SW 1271 (cell line): ENCODE data around the gene APOBEC3C.
"Not testable (repeated sequence)": the region's sequence is repeated elsewhere in the genome, so short reads cannot be mapped to it uniquely, and the experiment has no call there.

Experiments
- DNase-seq, 2 experiments: peaks; one replicate each; lab custom pipeline; 2025; lab: John Stamatoyannopoulos, UW

APOBEC3C gene

GRCh38 chr22:39013942-39014722, at the start of gene APOBEC3C:
Gene APOBEC3C, plus strand, starts transcription at chr22:39014257. Its CDS starts 106 bp downstream, at chr22:39014363.
- peak in 1 of 2 experiments; percentile 57 for DNase-seq

DNA sequence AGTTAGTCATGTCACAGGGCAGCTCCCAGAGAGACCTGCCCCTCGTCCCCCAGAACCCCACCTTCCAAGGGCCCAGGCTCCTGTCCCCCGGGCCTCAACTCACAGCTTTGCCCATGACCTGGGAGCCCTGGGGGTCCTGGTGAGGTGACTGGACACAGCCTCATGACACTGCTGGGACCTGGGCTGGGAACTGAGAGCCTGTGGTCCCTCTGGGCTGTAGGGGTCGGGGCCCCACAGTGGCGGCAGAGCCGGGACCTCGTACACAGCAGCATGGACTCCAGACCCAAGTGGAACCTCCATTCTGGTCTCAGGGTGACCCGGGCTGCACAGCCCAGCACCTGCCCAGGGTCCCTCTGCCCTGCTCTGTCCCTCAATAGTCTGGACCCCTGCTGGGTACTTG, 49.8 kb upstream of the APOBEC3C start:
- no peak for DNase-seq

DNA sequence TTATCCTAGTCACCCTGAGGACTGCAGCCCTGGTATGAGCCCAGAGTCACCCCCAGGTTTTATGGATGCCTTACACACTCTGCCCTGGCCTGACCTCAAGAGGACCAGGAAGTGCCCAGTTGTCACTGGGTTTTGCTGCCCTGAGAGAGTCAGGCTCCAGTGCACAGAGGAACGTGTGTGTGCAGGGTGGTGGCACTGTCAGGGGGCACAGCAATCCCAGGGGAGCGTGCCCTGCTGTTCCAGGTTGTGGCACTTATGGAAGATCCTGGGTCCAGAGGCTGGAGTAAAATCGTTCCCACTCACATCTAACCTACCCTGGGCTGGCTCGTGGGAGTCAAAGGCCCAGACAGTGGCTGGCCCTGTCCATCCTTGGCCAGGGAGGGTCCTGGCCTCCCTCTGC, 49.1 kb upstream of the APOBEC3C start:
- no peak for DNase-seq

DNA sequence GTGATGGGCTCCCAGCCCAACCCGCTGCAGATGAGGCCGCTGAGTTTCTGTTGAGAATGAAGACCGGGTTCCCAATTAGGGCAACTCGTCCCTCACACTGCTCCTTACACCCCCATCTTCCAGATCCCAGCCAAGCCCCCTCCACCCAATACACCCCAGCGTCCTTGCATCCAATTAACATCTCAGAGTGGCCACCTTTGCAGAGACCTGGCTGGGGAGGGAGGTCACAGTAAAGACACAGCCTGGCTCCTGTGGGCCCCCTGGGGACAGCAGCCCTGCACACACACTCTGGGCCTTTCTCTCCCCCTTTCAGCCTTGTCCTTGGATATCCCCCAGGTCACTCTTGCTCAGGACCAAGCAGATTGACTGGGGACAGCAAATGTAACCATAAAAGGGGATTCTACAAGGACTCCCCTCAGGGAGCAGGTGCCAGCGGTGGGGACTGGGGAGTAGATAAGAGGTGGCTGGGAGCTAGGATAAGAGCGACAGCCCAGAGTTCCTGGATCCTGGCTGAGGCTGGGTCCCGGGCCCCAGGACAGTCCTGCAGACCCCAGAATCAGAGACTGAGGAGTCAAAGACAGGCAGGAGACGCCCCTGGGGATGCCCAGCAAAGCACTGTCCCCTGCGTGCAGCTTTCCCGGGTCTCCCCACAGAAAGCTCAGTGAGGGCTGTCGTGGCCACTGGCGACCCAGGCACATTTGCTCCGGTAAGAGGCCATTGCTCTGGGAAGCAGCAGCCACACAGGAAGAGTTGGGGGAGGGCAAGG, 48.3 kb upstream of the APOBEC3C start:
- no peak for DNase-seq

GRCh38 chr22:38966380-38966702, 47.7 kb upstream of the APOBEC3C start:
- DNase-seq, result no peak

DNA sequence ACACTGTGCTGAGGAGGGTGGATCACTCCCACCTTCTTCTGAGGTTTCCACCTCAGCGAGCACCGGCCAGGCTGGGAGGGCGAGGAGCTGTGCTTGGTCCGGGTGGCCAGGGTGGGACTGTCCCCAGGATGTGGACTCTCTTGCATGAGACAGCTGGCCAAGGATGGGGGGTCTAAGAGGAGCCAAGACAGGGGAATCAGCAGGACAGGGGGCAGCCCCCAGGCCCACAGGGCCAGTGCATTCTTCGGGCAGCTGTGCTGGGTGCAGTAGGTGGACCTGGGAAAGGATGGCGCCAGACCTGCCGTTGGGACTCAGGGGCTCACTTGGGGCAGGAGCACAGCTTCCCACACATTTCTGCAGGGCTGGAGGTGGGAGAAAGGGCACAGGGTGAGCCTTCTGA, 47.1 kb upstream of the APOBEC3C start:
- no peak for DNase-seq

DNA sequence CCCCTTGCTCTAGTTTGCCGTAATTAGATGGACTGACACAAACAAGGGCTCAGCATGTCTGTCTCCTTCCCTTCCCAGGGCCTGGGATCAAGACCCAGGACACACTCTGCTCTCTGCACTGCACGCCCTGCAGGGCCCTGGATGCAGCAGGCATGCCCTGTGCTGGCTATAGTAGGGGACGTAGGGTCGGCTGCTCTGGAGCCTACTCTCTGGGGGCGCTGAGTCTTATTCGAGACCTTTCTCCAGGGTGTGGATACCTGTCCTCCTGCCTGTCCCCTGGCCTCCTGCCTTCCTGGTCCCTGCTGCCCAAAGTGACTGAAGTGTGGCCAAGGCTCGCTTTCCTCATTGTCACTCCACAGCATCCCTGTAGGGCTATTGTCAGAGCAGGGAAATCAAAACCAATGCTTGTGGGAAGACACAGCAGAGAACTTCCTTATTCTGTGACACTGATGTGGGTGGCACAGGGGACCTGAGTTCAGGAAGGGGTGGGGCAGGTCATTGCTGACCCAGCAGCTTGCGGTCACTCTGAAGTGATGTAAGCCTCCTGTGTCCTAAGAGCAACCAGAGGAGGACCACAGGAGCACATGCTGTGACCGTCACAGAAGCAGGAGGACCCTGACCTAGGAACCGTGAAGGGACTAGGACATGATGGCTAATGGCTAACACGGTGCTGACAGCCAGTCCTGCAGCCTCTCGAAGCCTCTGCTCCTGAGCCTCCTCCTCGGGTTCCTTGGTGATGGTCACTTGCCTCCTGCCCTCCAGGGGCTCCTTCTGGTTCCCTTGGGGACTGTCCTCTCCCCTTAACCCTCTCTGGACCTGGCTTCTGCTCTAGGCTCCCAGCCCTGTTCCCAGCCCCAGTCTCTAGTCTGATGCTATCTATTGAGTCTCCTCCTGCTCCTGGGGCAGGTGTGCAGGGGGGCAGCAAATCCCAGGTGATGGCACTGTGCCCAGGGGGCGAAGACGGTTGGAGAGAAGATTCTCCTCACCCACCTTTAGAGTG, 46.3 kb upstream of the APOBEC3C start:
- DNase-seq, result no peak

DNA sequence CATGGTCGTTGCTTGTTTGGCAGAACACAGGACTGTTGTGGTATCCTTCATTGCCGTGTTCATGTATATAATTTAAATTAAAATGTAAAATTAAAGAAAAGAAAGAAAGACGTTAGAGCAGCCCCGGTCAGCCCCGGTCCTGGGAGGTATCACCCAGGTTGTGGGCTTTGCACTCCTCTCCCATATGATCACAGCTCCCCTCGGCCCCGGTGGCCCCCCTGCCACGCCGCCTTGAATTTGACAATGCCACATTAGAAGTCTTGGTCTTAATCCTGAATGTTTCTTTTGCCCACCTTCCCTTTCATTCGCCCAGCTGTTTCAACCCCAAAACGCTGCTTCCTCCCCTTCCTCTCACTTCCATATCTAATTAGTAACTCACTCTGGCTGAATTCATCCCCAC, 45.3 kb upstream of the APOBEC3C start:
- no peak for DNase-seq

DNA sequence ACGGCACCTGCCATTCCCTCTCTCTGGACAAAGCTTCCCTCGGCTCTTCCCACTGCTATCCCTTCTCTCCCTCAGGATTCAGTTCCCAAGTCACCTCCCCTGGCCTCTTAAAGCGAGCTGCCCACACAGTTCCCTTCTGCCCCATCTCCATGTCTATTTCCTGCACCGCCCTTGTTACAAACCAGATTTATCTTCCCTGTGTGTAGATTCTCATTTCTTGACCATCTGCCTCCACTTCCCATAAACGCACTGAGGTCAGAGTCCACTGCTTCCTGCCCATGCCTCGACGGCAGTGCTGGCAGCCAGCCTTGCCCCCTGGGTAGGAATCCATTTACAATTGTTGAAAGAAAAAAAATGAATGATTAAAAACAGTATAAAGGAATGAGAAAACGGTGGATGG, 43.5 kb upstream of the APOBEC3C start:
- no peak for DNase-seq

DNA sequence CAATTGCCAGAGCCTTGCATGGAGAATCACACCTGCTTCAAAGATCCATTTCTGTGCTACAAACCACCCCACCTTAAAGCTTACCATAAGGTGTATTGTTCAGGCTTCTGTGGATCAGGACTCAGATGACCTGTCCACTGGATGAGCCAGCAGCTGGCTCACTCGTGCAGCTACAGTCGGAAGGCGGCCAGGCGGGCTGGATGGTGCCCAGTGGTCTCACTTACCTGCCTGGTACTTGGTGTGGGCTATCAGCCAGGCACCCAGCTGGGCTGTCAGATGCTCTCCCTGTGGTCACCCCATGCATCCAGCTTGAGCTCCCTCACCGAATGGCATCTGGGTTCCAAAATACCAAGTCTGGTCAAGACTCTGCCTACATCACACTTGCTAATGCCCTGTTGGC, 42.9 kb upstream of the APOBEC3C start:
- DNase-seq, result no peak

DNA sequence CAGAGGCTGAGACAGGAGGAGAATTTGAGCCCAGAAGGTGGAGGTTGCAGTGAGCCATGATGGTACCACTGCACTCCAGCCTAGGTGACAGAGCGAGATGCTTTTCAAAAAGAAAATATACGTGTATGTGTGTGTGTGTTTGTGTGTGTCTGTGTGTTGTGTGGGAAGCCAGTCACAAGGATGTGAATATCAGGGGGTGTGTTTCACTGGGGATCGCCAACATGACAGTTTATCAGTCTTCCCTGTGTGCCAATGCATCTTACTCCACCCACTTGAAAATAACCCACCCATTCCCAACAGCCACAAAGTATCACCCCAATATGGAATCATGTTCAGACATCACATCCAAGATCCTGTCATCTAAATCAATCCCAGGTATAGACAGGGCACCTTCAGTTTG, 42.3 kb upstream of the APOBEC3C start:
- DNase-seq, result no peak

DNA sequence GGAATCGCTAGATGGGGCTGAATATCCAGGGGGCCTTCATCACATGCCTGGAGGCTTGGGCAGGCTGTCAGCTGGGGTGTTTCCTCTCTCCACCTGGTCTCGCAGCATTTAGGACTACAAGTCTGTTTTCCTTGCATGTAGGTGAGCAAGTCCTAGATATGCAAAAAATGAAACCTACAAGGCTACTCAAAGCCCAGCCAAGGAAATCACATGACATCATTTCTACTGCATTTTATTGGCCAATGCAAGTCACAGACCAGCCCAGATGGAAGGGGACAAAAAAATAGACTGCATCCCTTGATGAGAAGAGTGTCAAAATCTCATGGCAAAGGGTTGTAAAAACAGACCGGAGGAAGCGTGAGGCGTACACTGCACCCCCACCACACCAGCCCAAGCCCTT, 41.5 kb upstream of the APOBEC3C start:
- no peak for DNase-seq

DNA sequence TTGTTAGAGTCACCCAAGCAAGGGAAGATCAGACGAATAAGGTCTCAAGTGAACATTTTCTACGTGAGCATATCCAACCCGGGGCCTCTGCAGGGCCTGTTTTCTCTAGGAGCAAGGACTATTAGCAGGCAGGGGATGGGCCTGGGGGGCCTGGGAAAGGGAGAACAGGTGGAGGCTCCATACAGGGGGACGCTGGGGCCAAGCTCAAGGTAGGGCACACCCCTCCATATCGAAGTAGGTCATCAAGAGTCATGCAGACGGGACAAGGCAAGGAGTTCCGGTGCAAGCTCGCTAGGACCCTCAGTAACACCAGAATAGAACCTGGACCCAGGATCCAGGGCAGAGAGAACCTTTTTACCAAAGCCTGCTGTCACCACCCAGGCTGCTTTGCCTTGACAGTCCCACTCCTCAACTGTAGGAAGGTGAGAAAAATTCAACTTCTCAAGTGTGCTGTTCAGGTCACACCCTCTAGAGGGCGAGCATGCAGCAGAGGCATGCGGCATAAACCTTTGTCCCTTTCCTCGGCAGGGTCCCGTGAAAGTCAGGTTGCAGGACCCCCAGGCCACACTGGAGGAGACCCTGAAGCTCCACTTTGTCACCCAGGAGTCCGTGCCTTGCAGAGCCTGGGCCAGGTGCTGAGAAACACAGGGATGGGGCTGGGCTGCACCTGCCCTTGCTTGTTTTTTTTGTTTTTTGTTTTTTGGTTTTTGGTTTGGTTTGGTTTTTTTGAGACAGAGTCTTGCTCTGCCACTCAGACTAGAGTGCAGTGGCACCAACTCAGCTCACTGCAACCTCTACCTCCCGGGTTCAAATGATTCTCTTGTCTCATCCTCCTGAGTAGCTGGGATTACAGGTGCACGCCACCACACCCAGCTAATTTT, 40.5 kb upstream of the APOBEC3C start:
- peak in 1 of 2 experiments; percentile 6 for DNase-seq

GRCh38 chr22:38974170-38974825, 39.8 kb upstream of the APOBEC3C start:
- DNase-seq, result no peak

GRCh38 chr22:38974826-38975175, 39.3 kb upstream of the APOBEC3C start:
- DNase-seq, result no peak

GRCh38 chr22:38977289-38977688, 36.8 kb upstream of the APOBEC3C start:
- DNase-seq, result not testable (repeated sequence)

- DNase-seq, result not testable (repeated sequence)
Observed at GRCh38 chr22:38980587-38980986, 33.5 kb upstream of the APOBEC3C start.

GRCh38 chr22:38981005-38981991, 32.8 kb upstream of the APOBEC3C start:
- no peak for DNase-seq
